Measurements from ENCODE around the gene TRPM8.

GRCh38 chr2:233999182-233999581 is 82.0 kb downstream of the TRPM8 start:
- TF ChIP-seq, protein P1, sequence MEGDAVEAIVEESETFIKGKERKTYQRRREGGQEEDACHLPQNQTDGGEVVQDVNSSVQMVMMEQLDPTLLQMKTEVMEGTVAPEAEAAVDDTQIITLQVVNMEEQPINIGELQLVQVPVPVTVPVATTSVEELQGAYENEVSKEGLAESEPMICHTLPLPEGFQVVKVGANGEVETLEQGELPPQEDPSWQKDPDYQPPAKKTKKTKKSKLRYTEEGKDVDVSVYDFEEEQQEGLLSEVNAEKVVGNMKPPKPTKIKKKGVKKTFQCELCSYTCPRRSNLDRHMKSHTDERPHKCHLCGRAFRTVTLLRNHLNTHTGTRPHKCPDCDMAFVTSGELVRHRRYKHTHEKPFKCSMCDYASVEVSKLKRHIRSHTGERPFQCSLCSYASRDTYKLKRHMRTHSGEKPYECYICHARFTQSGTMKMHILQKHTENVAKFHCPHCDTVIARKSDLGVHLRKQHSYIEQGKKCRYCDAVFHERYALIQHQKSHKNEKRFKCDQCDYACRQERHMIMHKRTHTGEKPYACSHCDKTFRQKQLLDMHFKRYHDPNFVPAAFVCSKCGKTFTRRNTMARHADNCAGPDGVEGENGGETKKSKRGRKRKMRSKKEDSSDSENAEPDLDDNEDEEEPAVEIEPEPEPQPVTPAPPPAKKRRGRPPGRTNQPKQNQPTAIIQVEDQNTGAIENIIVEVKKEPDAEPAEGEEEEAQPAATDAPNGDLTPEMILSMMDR (optimal IDR thresholded peaks at IDR 0.05 in 1 of 3, IDR thresholded peaks at IDR 0.05 in 1 of 3, conservative IDR thresholded peaks at IDR 0.05 in 1 of 3; ENCODE audit: extremely low read depth in 1 of 3, insufficient read depth in 2 of 3, low read length in 3 of 3): no peak
- no peak for TF ChIP-seq EZH2 (IDR thresholded peaks at IDR 0.05; ENCODE audit: low read length)

All from keratinocyte (primary cell).